ENCODE results near the gene P4HA2. TPM values are rescaled to one million over a fixed set of nuclear protein-coding genes. Genes with fewer than 3 reads are reported as not detected.

Gene P4HA2
- total and polyA plus RNA-seq, 2 donors from 2014 or later: 32.5 to 54.1 TPM

GRCh38 chr5:132256086-132256782 lies 28.6 kb upstream of the P4HA2 start:
- DNase-seq (peak in 1 of 5 donors; percentile 38), FAIRE-seq (no peak)
- TF ChIP-seq, protein P1, sequence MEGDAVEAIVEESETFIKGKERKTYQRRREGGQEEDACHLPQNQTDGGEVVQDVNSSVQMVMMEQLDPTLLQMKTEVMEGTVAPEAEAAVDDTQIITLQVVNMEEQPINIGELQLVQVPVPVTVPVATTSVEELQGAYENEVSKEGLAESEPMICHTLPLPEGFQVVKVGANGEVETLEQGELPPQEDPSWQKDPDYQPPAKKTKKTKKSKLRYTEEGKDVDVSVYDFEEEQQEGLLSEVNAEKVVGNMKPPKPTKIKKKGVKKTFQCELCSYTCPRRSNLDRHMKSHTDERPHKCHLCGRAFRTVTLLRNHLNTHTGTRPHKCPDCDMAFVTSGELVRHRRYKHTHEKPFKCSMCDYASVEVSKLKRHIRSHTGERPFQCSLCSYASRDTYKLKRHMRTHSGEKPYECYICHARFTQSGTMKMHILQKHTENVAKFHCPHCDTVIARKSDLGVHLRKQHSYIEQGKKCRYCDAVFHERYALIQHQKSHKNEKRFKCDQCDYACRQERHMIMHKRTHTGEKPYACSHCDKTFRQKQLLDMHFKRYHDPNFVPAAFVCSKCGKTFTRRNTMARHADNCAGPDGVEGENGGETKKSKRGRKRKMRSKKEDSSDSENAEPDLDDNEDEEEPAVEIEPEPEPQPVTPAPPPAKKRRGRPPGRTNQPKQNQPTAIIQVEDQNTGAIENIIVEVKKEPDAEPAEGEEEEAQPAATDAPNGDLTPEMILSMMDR (IDR thresholded peaks at IDR 0.05; ENCODE audit: borderline replicate concordance, extremely low read depth, insufficient read depth): no peak
- Histone ChIP-seq H3K27me3 (ENCODE audit: control insufficient read depth, insufficient read depth, low read length) (no peaks in the 10 kb centered on the region), H3K9me3 (ENCODE audit: control insufficient read depth in 2 of 3, insufficient read depth in 1 of 3, low read length in 3 of 3) (no peaks in the 10 kb centered on the region), H3K4me1 (ENCODE audit: control insufficient read depth in 2 of 3, insufficient read depth in 2 of 3, low read depth in 1 of 3, low read length in 3 of 3) (peaks cover 0 to 34% (median 19%) of the 10 kb centered on the region in 3 donors), H3K27ac (ENCODE audit: low read depth in 2 of 2, low read length in 2 of 2) (no peak overlapping the region), H3K9ac (ENCODE audit: low read length in 3 of 3) (no peak overlapping the region), H3K4me3 (ENCODE audit: low read length in 3 of 3) (no peak overlapping the region), H3K36me3 (ENCODE audit: control insufficient read depth in 2 of 3, insufficient read depth in 3 of 3, low read length in 3 of 3) (no peaks in the 10 kb centered on the region)
- intact Hi-C loops (cut with DNase I): no loop called here

DNA sequence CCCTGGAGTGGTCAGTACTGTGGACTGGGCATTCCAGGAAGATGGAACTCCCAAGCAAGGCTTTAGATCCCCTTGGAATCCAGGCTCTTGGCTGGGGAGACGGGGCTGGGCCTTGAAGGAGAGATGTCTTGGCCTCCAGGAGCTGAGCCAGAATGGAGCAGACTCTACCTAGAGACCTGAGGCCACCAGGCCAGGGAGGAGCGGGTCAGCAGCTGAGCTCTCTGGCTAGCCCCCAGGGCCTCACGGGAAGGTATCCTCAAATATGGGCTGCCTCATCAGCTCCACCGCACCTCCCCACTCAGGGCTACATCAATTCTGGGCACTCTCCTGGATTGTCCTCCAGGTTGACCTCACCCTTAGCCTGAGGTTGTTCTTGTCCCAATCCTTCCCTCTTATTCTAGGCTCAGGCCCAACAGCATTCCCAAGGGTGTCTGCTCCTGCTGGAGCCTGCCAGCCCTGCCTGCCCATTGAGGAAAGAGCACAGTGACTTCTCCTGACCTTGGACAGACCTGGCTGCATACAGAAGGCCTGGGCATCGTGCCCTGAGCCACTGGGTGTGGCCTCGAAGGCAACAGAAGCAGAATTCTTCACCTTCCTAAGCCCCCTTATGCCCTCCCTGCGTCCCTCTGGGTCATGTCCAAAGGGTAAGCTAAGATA lies 26.8 kb upstream of the P4HA2 start:
- no peak for FAIRE-seq

GRCh38 chr5:132253452-132254320 lies 26.0 kb upstream of the P4HA2 start:
- no peak for FAIRE-seq
- TF ChIP-seq, protein P1 (IDR thresholded peaks at IDR 0.05; ENCODE audit: borderline replicate concordance, extremely low read depth, insufficient read depth): no peak
- intact Hi-C loops (cut with DNase I): no loop called here
- peak in 1 of 5 donors; percentile 27 for DNase-seq
- H3K27ac ChIP-seq (ENCODE audit: low read depth in 2 of 2, low read length in 2 of 2): peak overlapping the region; percentile 48 to 61
- H3K9me3 ChIP-seq (ENCODE audit: control insufficient read depth in 2 of 3, insufficient read depth in 1 of 3, low read length in 3 of 3): no peaks in the 10 kb centered on the region
- no peaks in the 10 kb centered on the region for H3K36me3 ChIP-seq (ENCODE audit: control insufficient read depth in 2 of 3, insufficient read depth in 3 of 3, low read length in 3 of 3)
- no peak overlapping the region for H3K4me3 ChIP-seq (ENCODE audit: low read length in 3 of 3)
- no peaks in the 10 kb centered on the region for H3K27me3 ChIP-seq (ENCODE audit: control insufficient read depth, insufficient read depth, low read length)
- no peak overlapping the region for H3K9ac ChIP-seq (ENCODE audit: low read length in 3 of 3)
- H3K4me1 ChIP-seq (ENCODE audit: control insufficient read depth in 2 of 3, insufficient read depth in 2 of 3, low read depth in 1 of 3, low read length in 3 of 3): peaks cover 0 to 27% (median 13%) of the 10 kb centered on the region in 3 donors

More for the DNA sequence above, 26.8 kb upstream of the P4HA2 start:
- Histone ChIP-seq H3K9ac (ENCODE audit: low read length in 3 of 3) (no peak overlapping the region), H3K27me3 (ENCODE audit: control insufficient read depth, insufficient read depth, low read length) (no peaks in the 10 kb centered on the region), H3K9me3 (ENCODE audit: control insufficient read depth in 2 of 3, insufficient read depth in 1 of 3, low read length in 3 of 3) (no peaks in the 10 kb centered on the region), H3K4me1 (ENCODE audit: control insufficient read depth in 2 of 3, insufficient read depth in 2 of 3, low read depth in 1 of 3, low read length in 3 of 3) (peaks cover 0 to 30% (median 13%) of the 10 kb centered on the region in 3 donors), H3K36me3 (ENCODE audit: control insufficient read depth in 2 of 3, insufficient read depth in 3 of 3, low read length in 3 of 3) (no peaks in the 10 kb centered on the region), H3K4me3 (ENCODE audit: low read length in 3 of 3) (no peak overlapping the region), H3K27ac (ENCODE audit: low read depth in 2 of 2, low read length in 2 of 2) (peak overlapping the region; percentile 48 to 61)
- peak in 2 of 5 donors; percentile 31 to 90 for DNase-seq
- TF ChIP-seq, protein P1 (IDR thresholded peaks at IDR 0.05; ENCODE audit: borderline replicate concordance, extremely low read depth, insufficient read depth): no peak
- intact Hi-C loops (cut with DNase I): no loop called here

All from kidney (tissue), 14 donors.